ENCODE data around the gene SLC38A1. TPM values are rescaled to one million over a fixed set of nuclear protein-coding genes. Genes with fewer than 3 reads are reported as not detected.

Gene SLC38A1
- total RNA-seq, 2 donors from 2014 or later: 79.6 to 116 TPM

DNA sequence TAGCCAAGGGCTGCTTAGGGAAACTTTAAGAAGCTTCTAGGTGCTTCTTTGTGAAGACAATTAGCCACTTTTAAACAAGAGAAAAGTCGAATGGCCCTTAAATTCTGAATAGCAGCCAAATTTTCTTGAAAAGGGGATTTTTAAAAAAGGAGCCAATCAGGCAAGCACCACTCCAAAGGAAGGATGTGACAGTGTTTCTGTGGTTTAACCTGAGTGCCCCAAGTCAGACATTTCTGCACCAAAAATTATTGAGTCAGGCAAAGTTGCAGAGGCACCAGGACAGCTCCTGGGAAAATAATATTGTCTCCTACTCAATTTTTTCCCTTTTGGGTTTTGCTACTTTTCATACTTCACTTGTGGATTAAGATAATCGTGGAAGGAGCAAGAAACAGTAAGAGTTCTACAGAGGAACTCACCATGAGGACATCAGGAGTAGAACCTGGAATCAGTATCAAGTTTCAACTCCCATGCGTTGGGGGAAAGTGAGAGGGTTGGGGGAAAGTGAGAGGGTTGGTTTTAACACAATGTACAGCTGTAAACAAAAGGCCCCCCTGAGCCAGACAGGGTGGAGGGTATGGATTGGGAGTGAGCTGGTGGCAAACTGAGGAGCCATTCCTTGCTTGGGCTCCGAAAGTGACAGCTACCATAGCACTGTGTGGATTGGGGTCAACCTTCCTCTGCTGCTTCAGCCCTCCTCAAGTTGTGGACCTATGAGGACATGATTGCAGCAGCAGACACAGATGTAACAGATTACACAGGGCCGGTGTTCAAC lies 90.8 kb downstream of the SLC38A1 start:
- Histone ChIP-seq H3K4me1 (no peaks in the 10 kb centered on the region), H3K9me3 (no peaks in the 10 kb centered on the region), H3K27me3 (no peaks in the 10 kb centered on the region), H3K27ac (no peak overlapping the region), H3K36me3 (no peaks in the 10 kb centered on the region), H3K4me3 (no peak overlapping the region)
- DNase-seq (ENCODE audit: low spot score): no peak
- TF ChIP-seq, protein P1, sequence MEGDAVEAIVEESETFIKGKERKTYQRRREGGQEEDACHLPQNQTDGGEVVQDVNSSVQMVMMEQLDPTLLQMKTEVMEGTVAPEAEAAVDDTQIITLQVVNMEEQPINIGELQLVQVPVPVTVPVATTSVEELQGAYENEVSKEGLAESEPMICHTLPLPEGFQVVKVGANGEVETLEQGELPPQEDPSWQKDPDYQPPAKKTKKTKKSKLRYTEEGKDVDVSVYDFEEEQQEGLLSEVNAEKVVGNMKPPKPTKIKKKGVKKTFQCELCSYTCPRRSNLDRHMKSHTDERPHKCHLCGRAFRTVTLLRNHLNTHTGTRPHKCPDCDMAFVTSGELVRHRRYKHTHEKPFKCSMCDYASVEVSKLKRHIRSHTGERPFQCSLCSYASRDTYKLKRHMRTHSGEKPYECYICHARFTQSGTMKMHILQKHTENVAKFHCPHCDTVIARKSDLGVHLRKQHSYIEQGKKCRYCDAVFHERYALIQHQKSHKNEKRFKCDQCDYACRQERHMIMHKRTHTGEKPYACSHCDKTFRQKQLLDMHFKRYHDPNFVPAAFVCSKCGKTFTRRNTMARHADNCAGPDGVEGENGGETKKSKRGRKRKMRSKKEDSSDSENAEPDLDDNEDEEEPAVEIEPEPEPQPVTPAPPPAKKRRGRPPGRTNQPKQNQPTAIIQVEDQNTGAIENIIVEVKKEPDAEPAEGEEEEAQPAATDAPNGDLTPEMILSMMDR (IDR thresholded peaks at IDR 0.05): no peak

DNA sequence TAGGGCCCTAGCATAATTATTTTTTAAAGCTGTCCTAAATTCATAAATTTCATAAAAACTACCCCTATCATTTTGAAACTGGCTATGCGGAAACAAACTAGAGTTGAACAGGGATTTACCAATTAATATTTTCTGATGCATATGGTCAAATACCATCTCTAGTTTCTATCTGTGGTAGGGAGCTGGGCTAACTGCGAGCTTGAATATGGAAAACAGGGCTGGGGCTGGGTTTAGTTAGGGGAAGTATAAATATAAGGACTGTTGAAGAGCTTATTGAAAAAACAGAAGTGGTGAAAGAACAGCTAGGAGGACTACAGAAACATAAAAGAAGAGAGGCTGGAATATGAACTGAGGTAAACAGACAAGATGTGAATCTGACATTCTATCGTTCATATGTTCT lies 91.8 kb downstream of the SLC38A1 start:
- H3K4me3 ChIP-seq: no peak overlapping the region
- no peak overlapping the region for H3K27ac ChIP-seq
- no peaks in the 10 kb centered on the region for H3K36me3 ChIP-seq
- no peaks in the 10 kb centered on the region for H3K27me3 ChIP-seq
- H3K4me1 ChIP-seq: no peaks in the 10 kb centered on the region
- DNase-seq (ENCODE audit: low spot score): no peak
- TF ChIP-seq, protein P1 (IDR thresholded peaks at IDR 0.05): no peak
- no peaks in the 10 kb centered on the region for H3K9me3 ChIP-seq

DNA sequence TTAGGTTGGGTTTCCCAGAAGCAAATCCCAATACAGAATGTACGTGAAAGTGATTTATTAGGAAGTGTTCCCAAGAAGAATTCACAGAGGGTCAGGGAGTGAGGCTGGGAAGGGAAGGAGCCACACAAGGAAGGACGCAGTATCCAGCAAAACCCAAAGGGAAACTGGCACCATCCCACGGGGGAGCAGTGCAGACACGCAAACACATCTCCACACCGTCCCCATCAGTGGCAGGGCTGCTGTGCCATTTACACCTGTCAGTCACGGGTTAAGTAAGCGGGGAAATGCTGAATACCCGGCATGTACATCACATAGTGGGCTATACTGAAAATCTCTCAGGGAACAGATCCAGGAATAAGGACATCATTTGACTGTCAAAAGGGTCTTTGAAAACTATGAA lies 93.9 kb downstream of the SLC38A1 start:
- Histone ChIP-seq H3K36me3 (no peaks in the 10 kb centered on the region), H3K4me3 (no peak overlapping the region), H3K4me1 (no peaks in the 10 kb centered on the region), H3K9me3 (no peaks in the 10 kb centered on the region), H3K27me3 (no peaks in the 10 kb centered on the region), H3K27ac (no peak overlapping the region)
- no peak for DNase-seq (ENCODE audit: low spot score)
- TF ChIP-seq, protein P1 (IDR thresholded peaks at IDR 0.05): no peak

DNA sequence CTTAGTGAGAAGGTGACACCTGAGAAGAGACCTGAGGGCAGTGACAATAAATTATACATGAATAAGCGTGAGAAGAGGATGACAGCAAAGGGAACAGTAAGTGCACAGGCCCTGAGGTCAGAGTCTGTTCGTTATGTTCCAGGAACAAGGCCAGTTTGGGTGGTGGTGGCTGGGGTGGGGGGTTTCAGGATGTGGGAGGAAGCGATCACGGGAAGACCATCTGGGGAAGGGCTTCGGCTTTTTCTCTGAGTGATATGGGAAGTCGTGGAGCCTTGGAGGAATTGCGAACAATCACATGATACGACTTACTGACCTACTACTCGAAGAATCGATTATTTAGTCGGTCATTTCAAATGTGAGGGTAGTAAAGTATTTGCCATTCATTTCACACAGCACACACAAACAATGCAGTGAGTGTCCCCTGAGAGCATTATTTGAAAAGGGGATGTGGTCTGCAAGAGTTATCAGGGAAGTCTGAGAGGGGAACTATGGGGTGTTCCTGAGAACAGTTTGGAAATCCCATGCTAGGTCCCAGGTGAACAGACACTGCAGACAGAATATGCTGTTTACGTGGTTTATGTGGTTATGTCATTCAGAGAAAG lies 94.7 kb downstream of the SLC38A1 start:
- DNase-seq (ENCODE audit: low spot score): no peak
- no peaks in the 10 kb centered on the region for H3K27me3 ChIP-seq
- H3K4me3 ChIP-seq: no peak overlapping the region
- no peaks in the 10 kb centered on the region for H3K36me3 ChIP-seq
- no peaks in the 10 kb centered on the region for H3K4me1 ChIP-seq
- no peaks in the 10 kb centered on the region for H3K9me3 ChIP-seq
- TF ChIP-seq, protein P1 (IDR thresholded peaks at IDR 0.05): no peak
- no peak overlapping the region for H3K27ac ChIP-seq

DNA sequence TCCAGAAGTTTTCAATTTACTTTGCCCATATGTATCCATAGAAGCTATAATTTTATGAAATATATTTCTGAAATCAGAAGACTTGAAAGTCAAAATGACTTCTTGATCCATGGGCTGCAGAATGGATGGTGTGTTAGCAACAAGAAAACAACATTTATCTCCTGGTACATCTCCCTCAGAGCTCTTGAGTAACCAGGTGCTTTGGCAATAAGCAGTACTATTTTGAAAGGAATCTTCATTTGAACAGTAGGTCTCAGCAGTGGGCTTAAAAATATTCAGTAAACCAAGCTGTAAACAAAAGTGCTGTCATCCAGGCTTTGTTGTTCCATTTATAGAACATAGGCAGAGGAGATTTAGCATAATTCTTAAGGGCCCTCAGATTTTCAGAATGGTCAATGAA lies 100.4 kb downstream of the SLC38A1 start:
- DNase-seq (ENCODE audit: low spot score): no peak
- no peaks in the 10 kb centered on the region for H3K4me1 ChIP-seq
- H3K9me3 ChIP-seq: no peaks in the 10 kb centered on the region
- TF ChIP-seq, protein P1 (IDR thresholded peaks at IDR 0.05): no peak
- no peaks in the 10 kb centered on the region for H3K27me3 ChIP-seq
- H3K36me3 ChIP-seq: no peaks in the 10 kb centered on the region
- no peak overlapping the region for H3K27ac ChIP-seq
- H3K4me3 ChIP-seq: no peak overlapping the region
